ENCODE results near the gene EFCAB12. TPM values are rescaled to one million over a fixed set of nuclear protein-coding genes. Genes with fewer than 3 reads are reported as not detected.

Gene EFCAB12
- total and polyA plus RNA-seq, 9 donors: 0.53 to 8.4 (median 1.6) TPM

GRCh38 chr3:129442486-129442885 is 14.1 kb upstream of the EFCAB12 start:
- Histone ChIP-seq H3K27ac (peak overlapping the region; percentile 32 to 59), H3K36me3 (no peaks in the 10 kb centered on the region), H3K4me3 (no peak overlapping the region), H3K9me3 (no peaks in the 10 kb centered on the region), H3K27me3 (no peaks in the 10 kb centered on the region), H3K4me1 (ENCODE audit: insufficient read depth) (peaks cover 9% of the 10 kb centered on the region)
- intact Hi-C loops (cut with DNase I): no loop called here
- TF ChIP-seq EP300 (IDR thresholded peaks at IDR 0.05): no peak
- TF ChIP-seq POLR2A (IDR thresholded peaks at IDR 0.05): no peak
- TF ChIP-seq, protein P1, sequence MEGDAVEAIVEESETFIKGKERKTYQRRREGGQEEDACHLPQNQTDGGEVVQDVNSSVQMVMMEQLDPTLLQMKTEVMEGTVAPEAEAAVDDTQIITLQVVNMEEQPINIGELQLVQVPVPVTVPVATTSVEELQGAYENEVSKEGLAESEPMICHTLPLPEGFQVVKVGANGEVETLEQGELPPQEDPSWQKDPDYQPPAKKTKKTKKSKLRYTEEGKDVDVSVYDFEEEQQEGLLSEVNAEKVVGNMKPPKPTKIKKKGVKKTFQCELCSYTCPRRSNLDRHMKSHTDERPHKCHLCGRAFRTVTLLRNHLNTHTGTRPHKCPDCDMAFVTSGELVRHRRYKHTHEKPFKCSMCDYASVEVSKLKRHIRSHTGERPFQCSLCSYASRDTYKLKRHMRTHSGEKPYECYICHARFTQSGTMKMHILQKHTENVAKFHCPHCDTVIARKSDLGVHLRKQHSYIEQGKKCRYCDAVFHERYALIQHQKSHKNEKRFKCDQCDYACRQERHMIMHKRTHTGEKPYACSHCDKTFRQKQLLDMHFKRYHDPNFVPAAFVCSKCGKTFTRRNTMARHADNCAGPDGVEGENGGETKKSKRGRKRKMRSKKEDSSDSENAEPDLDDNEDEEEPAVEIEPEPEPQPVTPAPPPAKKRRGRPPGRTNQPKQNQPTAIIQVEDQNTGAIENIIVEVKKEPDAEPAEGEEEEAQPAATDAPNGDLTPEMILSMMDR (IDR thresholded peaks at IDR 0.05): no peak
- 27 to 36% (median 29%) methylated on average over 2 of the region's 2 CpGs for WGBS, 3 donors
- no peak for DNase-seq

DNA sequence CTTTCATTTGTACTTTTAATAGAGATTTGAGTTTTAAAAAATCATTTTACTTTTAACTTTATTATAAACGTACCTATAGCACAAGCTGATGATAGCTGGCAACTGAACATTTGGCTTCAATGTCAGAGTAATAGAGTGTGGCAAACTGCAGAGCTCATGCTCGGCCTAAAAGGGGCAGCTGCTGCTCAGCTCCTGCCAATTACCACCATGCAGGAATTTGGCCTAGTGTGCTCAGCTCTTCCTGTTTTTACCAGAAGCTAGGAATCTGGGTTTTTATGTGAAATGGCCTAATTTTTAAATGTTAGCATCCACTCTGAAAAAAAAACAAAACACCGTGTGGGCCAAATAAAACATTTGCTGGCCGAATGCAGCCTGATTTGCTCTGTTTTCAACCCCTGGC is 13.3 kb upstream of the EFCAB12 start:
- no peaks in the 10 kb centered on the region for H3K27me3 ChIP-seq
- no peaks in the 10 kb centered on the region for H3K36me3 ChIP-seq
- H3K4me3 ChIP-seq: peak overlapping the region; percentile 7
- H3K27ac ChIP-seq: peak overlapping the region; percentile 32 to 59
- no peaks in the 10 kb centered on the region for H3K9me3 ChIP-seq
- peaks cover 9% of the 10 kb centered on the region for H3K4me1 ChIP-seq (ENCODE audit: insufficient read depth)
- no peak for TF ChIP-seq EP300 (IDR thresholded peaks at IDR 0.05)
- peak in 3 of 5 donors; percentile 44 to 57 (median 46) for DNase-seq
- 1 to 4% (median 3%) methylated on average over 4 of the region's 4 CpGs for WGBS, 3 donors
- intact Hi-C loops (cut with DNase I): no loop called here

DNA sequence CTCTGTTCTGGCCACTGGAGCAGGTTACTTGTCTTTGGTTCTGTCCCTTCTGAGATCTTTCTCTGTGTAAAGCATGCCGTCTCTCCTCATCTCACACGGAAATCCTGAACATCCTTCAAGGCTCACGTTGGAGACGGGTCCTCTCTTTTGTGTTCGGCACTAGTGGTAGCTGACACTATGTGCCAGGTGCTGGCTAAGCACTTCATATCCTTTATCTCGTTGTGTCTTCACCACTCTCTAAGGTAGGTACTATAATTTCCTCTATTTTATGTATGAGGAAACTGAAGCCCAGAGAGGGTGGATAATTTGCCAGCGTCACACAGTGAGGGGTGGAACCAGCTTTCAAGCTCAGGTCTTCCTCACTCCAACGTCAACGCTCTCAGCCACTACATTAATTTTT is 12.8 kb upstream of the EFCAB12 start:
- no peaks in the 10 kb centered on the region for H3K27me3 ChIP-seq
- peak overlapping the region; percentile 96 for H3K4me3 ChIP-seq
- DNase-seq: no peak
- TF ChIP-seq EP300 (IDR thresholded peaks at IDR 0.05) (no peak), POLR2A (IDR thresholded peaks at IDR 0.05) (no peak)
- TF ChIP-seq, protein P1 (IDR thresholded peaks at IDR 0.05): no peak
- WGBS, 3 donors: 33 to 38% (median 33%) methylated on average over 9 of the region's 9 CpGs
- intact Hi-C loops (cut with DNase I): no loop called here
- no peaks in the 10 kb centered on the region for H3K9me3 ChIP-seq
- H3K27ac ChIP-seq: peak overlapping the region; percentile 88 to 95
- peaks cover 9% of the 10 kb centered on the region for H3K4me1 ChIP-seq (ENCODE audit: insufficient read depth)
- no peaks in the 10 kb centered on the region for H3K36me3 ChIP-seq

- 5 to 6% (median 6%) methylated on average over 9 of the region's 9 CpGs for WGBS, 3 donors
- no peak for DNase-seq
- no peaks in the 10 kb centered on the region for H3K27me3 ChIP-seq
- intact Hi-C loops (cut with DNase I): no loop called here
- no peak for TF ChIP-seq POLR2A (IDR thresholded peaks at IDR 0.05)
- TF ChIP-seq, protein P1 (IDR thresholded peaks at IDR 0.05): no peak
- no peak for TF ChIP-seq EP300 (IDR thresholded peaks at IDR 0.05)
- H3K9me3 ChIP-seq: no peaks in the 10 kb centered on the region
- peak overlapping the region; percentile 88 to 95 for H3K27ac ChIP-seq
- peaks cover 9% of the 10 kb centered on the region for H3K4me1 ChIP-seq (ENCODE audit: insufficient read depth)
- no peaks in the 10 kb centered on the region for H3K36me3 ChIP-seq
- peak overlapping the region; percentile 96 for H3K4me3 ChIP-seq
Measured at GRCh38 chr3:129440618-129441190, 12.3 kb upstream of the EFCAB12 start.

- TF ChIP-seq, protein P1 (IDR thresholded peaks at IDR 0.05): no peak
- no peak for TF ChIP-seq EP300 (IDR thresholded peaks at IDR 0.05)
- peak; percentile 48 for TF ChIP-seq POLR2A (IDR thresholded peaks at IDR 0.05)
- H3K9me3 ChIP-seq: no peaks in the 10 kb centered on the region
- H3K27me3 ChIP-seq: no peaks in the 10 kb centered on the region
- WGBS, 3 donors: 0 to 1% (median 0%) methylated on average over 73 to 75 of the region's 75 CpGs
- intact Hi-C loops (cut with DNase I): loop anchor here in 1 of 4 donors (10.0 kb wide), 1 partner anchor 125 kb away; a partner anchor contains a TSS
- peak; percentile 95 to 98 (median 97) for DNase-seq
- H3K4me1 ChIP-seq (ENCODE audit: insufficient read depth): peaks cover 9% of the 10 kb centered on the region
- H3K27ac ChIP-seq: peak within 1 kb of the TSS; percentile 88 to 95
- H3K36me3 ChIP-seq: no peaks in the 10 kb centered on the region
- peak within 1 kb of the TSS; percentile 96 for H3K4me3 ChIP-seq
Measured at GRCh38 chr3:129439817-129440617, 11.6 kb upstream of the EFCAB12 start, which contains the start of the genes IFT122 and MBD4. IFT122 (plus strand) TSS chr3:129440224; CDS start chr3:129440331, 107 bp downstream. MBD4 (minus strand) TSS chr3:129439948; CDS start chr3:129439833, 115 bp downstream.
